Tibial artery (tissue), 4 donors: ENCODE measurements around the gene OR6B2.
A peak's percentile ranks its signal among the peaks of the same experiment; 100 is the strongest.

Source experiments
- DNase-seq, 2 donors: peaks; one replicate each; pipeline ENCODE4 v3.0.0-alpha.2; 2019
- H3K27ac ChIP-seq, 2 donors: fragments of 200-600 bp; sonication (generic) in 1 of 2; 1 replicate in 1 of 2; 2 replicates in 1 of 2; pipeline ENCODE4 v1.5.1; 2018 to 2019; ENCODE audit warnings: mild to moderate bottlenecking in 1 of 2
- H3K27me3 ChIP-seq, 2 donors: fragments of 200-600 bp; sonication (generic) in 1 of 2; one replicate each; pipeline versions ENCODE4 v1.5.1 to v1.6.0; 2016 to 2019
- H3K36me3 ChIP-seq, 3 donors: fragments of 200-600 bp; sonication (generic) in 2 of 3; one replicate each; pipeline ENCODE4 v1.5.1; 2016 to 2019; ENCODE audit warnings: mild to moderate bottlenecking in 2 of 3
- H3K4me1 ChIP-seq, 4 donors: fragments of 200-600 bp; sonication (generic) in 2 of 4; 1 replicate in 3 of 4; 2 replicates in 1 of 4; pipeline ENCODE4 v1.5.1; 2016 to 2019
- H3K4me3 ChIP-seq, 2 donors: fragments of 200-600 bp; sonication (generic) in 1 of 2; 1 replicate in 1 of 2; 2 replicates in 1 of 2; pipeline ENCODE4 v1.5.1; 2018 to 2019; ENCODE audit warnings: mild to moderate bottlenecking in 2 of 2
- H3K9me3 ChIP-seq, 3 donors: fragments of 200-600 bp; sonication (generic) in 1 of 3; one replicate each; pipeline ENCODE4 v1.5.1; 2016 to 2019
- intact Hi-C: fragments of 100-400 bp; cut with DNase I; formaldehyde crosslinking; loops from one replicate; pipeline ENCODE4 v1.15.0; 2023; ENCODE audit warnings: low total_unique reads
- TF ChIP-seq, protein P1 (sequence below), 2 experiments: fragments of 200-600 bp in 1 of 2; fragments of 450-650 bp in 1 of 2; IDR thresholded peaks; one replicate each; pipeline ENCODE4 v1.5.1; 2017 to 2019; ENCODE audit warnings: antibody characterized with exemption in 2 of 2, mild to moderate bottlenecking in 1 of 2, moderate library complexity in 1 of 2

OR6B2 gene

DNA sequence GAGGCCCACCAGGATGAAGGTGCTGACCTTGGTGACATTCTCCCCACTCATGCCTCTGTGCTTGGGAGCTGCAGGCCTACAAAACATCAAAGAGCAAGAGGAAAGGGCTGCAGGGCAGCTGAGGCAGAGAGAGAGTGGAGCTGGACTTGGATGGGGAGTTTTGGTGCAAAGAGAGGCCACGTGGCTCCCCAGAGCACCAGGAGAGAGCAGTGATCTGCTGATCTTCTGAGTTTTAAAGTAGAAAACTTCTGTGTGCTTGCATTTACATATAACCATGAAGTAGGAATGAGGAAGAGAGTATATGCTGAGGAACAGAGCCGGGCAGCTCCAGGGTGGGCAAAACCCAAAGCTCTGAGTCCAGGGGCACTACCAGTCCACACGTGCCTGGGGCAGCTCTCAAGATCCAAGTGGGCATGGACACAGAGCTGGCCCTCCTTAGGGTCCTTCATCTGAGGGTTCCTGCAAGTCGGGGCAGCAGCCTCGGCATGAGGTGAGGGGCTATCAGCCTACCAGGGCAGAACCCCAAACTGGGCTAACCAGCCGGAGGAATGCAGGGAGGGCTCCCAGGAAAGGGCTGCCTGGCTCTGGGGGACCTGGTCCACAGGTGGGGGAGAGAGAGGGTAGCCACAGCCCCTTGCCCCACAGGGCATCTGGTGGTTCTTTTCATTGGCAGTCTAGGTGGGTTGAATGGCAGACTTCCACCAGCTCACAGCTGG is at the start of gene OR6B2:
TSS of gene OR6B2 (minus strand) at position 51 of the 716 bp plus-strand sequence. CDS start at position 51, 0 bp downstream.
- DNase-seq, result peak in 1 of 2 donors; percentile 38
- TF ChIP-seq, protein P1, sequence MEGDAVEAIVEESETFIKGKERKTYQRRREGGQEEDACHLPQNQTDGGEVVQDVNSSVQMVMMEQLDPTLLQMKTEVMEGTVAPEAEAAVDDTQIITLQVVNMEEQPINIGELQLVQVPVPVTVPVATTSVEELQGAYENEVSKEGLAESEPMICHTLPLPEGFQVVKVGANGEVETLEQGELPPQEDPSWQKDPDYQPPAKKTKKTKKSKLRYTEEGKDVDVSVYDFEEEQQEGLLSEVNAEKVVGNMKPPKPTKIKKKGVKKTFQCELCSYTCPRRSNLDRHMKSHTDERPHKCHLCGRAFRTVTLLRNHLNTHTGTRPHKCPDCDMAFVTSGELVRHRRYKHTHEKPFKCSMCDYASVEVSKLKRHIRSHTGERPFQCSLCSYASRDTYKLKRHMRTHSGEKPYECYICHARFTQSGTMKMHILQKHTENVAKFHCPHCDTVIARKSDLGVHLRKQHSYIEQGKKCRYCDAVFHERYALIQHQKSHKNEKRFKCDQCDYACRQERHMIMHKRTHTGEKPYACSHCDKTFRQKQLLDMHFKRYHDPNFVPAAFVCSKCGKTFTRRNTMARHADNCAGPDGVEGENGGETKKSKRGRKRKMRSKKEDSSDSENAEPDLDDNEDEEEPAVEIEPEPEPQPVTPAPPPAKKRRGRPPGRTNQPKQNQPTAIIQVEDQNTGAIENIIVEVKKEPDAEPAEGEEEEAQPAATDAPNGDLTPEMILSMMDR (IDR thresholded peaks at IDR 0.05), result no peak
- Histone ChIP-seq H3K36me3 (no peaks in the 10 kb centered on the region), H3K4me3 (no peak within 1 kb of the TSS), H3K4me1 (no peaks in the 10 kb centered on the region), H3K9me3 (no peaks in the 10 kb centered on the region), H3K27ac (no peak within 1 kb of the TSS), H3K27me3 (peaks cover 0 to 5% of the 10 kb centered on the region in 2 donors)
- intact Hi-C loops, result no loop called here

DNA sequence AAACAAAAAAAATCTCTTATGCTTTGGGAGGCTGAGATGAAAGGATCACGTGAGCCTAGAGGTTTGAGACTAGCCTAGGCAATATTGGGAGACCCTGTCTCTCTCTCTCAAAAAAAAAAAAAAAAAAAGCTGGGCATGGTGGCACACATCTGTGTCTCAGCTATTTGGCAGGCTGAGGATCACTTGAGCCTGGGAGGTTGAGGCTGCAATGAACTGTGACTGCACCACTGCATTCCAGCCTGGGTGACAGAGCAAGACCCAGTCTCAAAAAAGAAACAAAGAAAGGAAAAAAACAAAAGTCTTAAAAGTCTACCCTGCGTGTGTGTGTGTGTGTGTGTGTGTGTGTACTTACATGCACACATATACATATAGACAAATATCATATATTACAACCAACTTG is 48.4 kb upstream of the OR6B2 start:
- H3K4me3 ChIP-seq, result no peak overlapping the region
- H3K4me1 ChIP-seq, result no peaks in the 10 kb centered on the region
- no peaks in the 10 kb centered on the region for H3K27me3 ChIP-seq
- DNase-seq, result no peak
- intact Hi-C loops, result no loop called here
- H3K27ac ChIP-seq, result no peak overlapping the region
- H3K9me3 ChIP-seq, result peaks cover 0 to 18% (median 8%) of the 10 kb centered on the region in 3 donors
- no peaks in the 10 kb centered on the region for H3K36me3 ChIP-seq
- TF ChIP-seq, protein P1 (IDR thresholded peaks at IDR 0.05), result no peak

DNA sequence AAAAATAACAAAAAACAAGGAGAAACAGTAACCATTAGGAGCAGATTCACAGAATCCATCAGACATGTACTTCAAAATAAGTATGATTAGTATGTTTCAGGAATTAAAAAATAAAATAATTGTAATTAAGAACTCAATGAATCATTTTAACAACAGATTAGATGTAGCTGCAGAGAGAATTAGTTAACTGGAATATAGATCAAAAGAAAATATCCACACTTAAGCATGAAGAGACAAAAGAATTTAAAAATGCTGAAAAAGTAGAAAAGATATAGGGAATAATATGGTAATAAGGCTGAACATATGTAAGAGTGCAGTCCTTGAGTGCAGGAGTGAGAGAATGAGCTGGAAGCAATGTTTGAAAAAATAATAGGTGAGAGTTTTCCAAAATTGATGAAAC is 47.2 kb upstream of the OR6B2 start:
- TF ChIP-seq, protein P1 (IDR thresholded peaks at IDR 0.05), result no peak
- no peak overlapping the region for H3K27ac ChIP-seq
- H3K9me3 ChIP-seq, result peaks cover 0 to 18% (median 8%) of the 10 kb centered on the region in 3 donors
- H3K36me3 ChIP-seq, result no peaks in the 10 kb centered on the region
- intact Hi-C loops, result no loop called here
- H3K4me1 ChIP-seq, result no peaks in the 10 kb centered on the region
- H3K27me3 ChIP-seq, result no peaks in the 10 kb centered on the region
- DNase-seq, result no peak
- no peak overlapping the region for H3K4me3 ChIP-seq

DNA sequence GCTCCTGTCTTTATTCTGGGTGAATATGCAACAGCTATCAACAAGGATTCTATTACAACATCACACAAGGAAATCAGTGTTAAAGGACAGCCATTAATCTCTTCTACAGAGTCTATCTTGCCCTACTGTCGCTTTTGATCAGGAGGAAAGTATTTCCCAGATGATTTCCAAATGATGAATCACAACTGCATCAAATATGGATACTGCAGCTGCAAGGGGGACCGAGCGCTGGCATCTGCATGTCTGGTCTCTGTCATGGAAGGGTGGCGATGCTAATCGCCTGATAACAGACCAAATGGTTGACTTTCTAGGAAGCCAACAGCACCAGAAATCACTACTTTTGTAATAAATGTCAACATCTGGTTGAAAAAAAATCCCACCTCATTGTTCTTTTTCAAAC is 44.3 kb upstream of the OR6B2 start:
- H3K27me3 ChIP-seq, result peaks cover 0 to 2% of the 10 kb centered on the region in 2 donors
- H3K4me3 ChIP-seq, result no peak overlapping the region
- intact Hi-C loops, result no loop called here
- TF ChIP-seq, protein P1 (IDR thresholded peaks at IDR 0.05), result no peak
- no peaks in the 10 kb centered on the region for H3K36me3 ChIP-seq
- H3K9me3 ChIP-seq, result peaks cover 0 to 18% (median 8%) of the 10 kb centered on the region in 3 donors
- DNase-seq, result no peak
- no peaks in the 10 kb centered on the region for H3K4me1 ChIP-seq
- H3K27ac ChIP-seq, result no peak overlapping the region

DNA sequence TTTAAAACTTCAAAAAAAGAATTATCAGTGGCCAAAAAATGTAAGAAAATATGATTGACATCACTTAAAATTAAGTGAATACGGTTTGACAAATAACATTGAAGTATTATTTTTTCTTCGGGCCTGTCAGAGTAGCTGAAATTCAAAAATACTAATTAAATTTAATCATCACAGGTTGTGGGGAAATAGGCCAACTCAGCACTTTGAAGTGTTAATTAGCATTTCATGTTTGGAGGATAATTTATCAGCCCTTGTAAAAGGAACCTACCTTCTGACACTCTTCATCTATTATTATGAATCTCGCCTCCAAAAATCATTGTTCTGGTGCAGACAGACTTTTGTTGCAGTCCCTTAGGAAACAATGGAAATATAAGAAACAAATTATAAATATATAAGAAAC is 40.7 kb upstream of the OR6B2 start:
- no peaks in the 10 kb centered on the region for H3K4me1 ChIP-seq
- intact Hi-C loops, result no loop called here
- no peak overlapping the region for H3K27ac ChIP-seq
- H3K27me3 ChIP-seq, result peaks cover 0 to 3% of the 10 kb centered on the region in 2 donors
- H3K9me3 ChIP-seq, result peaks cover 0 to 5% (median 0%) of the 10 kb centered on the region in 3 donors
- TF ChIP-seq, protein P1 (IDR thresholded peaks at IDR 0.05), result no peak
- no peak overlapping the region for H3K4me3 ChIP-seq
- DNase-seq, result no peak
- H3K36me3 ChIP-seq, result no peaks in the 10 kb centered on the region
